ENCODE data around the gene PPIG.

DNA sequence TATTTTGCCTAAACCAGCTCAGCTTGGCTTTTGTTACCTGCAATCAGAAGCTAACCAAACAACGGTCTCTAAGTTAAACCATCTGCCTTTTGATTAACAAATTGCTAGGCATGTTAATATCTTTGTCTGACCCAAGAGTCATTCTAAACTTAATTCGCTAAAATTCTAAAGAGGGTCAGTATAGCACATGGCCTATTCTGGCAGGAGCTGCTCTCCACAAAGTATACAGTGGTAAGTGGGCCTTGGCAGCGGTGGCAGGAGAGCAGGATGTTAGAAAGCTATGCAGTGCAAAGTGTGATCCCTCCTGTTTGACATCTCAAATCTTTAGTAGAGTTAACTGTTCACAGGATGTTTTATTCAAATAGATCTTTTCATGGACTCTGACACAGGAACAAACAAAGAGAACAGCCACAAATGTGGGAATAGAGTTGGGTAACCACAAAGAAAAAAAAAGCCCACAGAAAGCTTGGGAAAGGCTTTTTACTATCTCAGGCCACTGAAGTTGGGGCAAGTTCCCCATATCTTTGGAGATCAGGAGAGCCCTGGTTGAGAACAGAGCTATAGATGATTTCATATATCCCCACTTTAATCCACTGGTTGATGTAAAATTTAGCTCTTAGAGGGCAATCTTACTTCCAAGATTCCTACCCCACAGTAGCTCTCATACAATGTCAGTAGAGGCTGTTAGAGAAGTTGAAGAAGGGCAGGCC is 99.4 kb downstream of the PPIG start:
- TF ChIP-seq, protein P1, sequence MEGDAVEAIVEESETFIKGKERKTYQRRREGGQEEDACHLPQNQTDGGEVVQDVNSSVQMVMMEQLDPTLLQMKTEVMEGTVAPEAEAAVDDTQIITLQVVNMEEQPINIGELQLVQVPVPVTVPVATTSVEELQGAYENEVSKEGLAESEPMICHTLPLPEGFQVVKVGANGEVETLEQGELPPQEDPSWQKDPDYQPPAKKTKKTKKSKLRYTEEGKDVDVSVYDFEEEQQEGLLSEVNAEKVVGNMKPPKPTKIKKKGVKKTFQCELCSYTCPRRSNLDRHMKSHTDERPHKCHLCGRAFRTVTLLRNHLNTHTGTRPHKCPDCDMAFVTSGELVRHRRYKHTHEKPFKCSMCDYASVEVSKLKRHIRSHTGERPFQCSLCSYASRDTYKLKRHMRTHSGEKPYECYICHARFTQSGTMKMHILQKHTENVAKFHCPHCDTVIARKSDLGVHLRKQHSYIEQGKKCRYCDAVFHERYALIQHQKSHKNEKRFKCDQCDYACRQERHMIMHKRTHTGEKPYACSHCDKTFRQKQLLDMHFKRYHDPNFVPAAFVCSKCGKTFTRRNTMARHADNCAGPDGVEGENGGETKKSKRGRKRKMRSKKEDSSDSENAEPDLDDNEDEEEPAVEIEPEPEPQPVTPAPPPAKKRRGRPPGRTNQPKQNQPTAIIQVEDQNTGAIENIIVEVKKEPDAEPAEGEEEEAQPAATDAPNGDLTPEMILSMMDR (IDR thresholded peaks at IDR 0.05; ENCODE audit: borderline replicate concordance, extremely low read depth, low read length, poor library complexity, severe bottlenecking): no peak
- TF ChIP-seq EZH2 (IDR thresholded peaks at IDR 0.05; ENCODE audit: borderline replicate concordance, low read depth, low read length, severe bottlenecking): no peak
